ENCODE measurements around the gene RTL1.

DNA sequence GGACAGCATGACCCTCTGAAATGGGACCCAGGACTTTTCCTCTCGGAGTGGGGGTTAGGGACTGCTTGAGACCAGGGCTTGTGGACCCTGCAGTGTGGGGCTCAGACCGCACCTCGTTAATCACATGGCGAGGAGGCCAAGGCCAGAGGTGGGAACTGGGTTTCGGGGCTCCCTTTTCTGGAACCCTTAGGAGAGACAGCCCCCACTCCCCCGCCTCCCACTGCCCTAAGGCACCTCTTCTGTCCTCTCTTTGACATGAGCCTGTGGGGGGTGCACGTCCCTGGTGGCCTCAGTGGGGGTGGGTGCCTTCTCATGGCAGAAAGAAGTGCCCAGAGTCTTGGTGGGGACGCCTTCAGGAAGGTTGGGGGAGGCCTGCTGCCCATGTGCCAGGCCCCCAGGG is 24.3 kb downstream of the RTL1 start:
- TF ChIP-seq, protein P1, sequence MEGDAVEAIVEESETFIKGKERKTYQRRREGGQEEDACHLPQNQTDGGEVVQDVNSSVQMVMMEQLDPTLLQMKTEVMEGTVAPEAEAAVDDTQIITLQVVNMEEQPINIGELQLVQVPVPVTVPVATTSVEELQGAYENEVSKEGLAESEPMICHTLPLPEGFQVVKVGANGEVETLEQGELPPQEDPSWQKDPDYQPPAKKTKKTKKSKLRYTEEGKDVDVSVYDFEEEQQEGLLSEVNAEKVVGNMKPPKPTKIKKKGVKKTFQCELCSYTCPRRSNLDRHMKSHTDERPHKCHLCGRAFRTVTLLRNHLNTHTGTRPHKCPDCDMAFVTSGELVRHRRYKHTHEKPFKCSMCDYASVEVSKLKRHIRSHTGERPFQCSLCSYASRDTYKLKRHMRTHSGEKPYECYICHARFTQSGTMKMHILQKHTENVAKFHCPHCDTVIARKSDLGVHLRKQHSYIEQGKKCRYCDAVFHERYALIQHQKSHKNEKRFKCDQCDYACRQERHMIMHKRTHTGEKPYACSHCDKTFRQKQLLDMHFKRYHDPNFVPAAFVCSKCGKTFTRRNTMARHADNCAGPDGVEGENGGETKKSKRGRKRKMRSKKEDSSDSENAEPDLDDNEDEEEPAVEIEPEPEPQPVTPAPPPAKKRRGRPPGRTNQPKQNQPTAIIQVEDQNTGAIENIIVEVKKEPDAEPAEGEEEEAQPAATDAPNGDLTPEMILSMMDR (IDR thresholded peaks at IDR 0.05): no peak
- TF ChIP-seq POLR2A (IDR thresholded peaks at IDR 0.05): no peak
- TF ChIP-seq POLR2AphosphoS5 (IDR thresholded peaks at IDR 0.05): no peak

Measured in breast epithelium (tissue), 3 donors.